GM12801 (cell line): ENCODE results near the gene RBP4.

Experiments
- TF ChIP-seq, protein P1 (sequence below): IDR thresholded peaks from one replicate; pipeline ENCODE4 v1.5.1; 2011; ENCODE audit warnings: control low read depth; ENCODE audit not compliant: insufficient read length; ENCODE audit errors: extremely low read depth

Gene RBP4

DNA sequence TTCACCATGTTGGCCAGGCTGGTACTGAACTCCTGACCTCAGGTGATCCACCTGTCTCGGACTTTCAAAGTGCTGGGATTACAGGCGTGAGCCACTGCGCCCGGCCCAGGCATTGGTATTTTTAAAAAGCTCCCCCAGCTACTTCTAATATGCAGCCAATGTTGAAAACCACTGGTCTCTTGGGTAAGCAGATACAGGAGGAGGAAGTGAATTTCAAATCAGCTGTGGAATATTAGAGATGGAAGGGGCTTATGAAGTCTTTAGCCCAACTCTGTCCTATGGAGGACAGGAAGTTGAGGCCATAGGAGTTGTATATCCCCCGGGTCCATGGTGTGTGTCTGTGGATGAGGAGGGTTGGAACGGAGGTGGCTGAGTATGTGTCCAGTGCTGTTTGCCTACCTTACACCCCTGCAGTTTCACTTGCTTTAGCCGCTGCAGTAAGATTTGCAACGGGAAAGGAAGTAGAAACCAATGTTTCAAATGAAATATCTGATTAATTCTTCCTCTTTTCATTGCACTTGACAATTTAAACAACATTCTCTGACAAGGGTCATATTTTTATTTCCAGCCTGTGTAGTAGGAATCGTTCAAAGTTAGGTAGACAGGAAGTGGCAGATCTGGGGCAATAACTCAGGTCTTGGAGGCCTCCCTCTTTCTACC is 14.7 kb upstream of the RBP4 start:
- TF ChIP-seq, protein P1, sequence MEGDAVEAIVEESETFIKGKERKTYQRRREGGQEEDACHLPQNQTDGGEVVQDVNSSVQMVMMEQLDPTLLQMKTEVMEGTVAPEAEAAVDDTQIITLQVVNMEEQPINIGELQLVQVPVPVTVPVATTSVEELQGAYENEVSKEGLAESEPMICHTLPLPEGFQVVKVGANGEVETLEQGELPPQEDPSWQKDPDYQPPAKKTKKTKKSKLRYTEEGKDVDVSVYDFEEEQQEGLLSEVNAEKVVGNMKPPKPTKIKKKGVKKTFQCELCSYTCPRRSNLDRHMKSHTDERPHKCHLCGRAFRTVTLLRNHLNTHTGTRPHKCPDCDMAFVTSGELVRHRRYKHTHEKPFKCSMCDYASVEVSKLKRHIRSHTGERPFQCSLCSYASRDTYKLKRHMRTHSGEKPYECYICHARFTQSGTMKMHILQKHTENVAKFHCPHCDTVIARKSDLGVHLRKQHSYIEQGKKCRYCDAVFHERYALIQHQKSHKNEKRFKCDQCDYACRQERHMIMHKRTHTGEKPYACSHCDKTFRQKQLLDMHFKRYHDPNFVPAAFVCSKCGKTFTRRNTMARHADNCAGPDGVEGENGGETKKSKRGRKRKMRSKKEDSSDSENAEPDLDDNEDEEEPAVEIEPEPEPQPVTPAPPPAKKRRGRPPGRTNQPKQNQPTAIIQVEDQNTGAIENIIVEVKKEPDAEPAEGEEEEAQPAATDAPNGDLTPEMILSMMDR = no peak

DNA sequence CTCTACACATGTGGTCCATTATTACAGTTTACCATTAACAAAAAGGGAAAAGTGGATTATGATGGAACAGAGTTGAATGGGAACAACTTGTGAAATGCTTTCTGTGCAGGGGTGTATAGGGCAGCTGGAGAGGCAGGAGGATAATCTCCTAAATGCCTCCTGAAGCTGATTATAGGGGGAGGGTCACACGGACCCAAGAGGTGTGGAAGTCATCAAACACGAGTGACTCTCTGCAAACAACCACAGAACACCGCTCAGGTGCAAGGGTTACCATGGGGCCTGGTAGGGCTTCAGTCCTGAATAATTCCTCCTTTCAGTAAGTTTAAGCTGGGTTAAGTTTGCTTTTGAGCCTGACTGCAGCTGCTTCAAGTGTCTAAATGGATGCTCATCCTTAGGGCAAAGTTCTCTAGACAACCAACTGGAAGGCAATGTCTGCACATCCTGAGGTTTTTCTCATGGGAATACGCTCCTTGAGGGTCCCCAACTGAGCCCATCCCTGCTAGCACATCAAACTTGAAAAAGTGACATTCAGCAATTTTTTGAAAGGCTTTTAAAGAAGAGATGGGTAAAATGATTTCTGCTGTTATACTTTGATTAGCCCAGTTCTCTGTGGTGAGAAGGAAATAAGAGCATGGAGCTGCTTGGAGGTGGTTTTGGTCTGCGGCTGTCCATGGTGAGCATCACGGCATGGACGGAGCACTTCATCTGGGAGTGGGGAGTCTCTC is 13.2 kb upstream of the RBP4 start:
- TF ChIP-seq, protein P1 = no peak

DNA sequence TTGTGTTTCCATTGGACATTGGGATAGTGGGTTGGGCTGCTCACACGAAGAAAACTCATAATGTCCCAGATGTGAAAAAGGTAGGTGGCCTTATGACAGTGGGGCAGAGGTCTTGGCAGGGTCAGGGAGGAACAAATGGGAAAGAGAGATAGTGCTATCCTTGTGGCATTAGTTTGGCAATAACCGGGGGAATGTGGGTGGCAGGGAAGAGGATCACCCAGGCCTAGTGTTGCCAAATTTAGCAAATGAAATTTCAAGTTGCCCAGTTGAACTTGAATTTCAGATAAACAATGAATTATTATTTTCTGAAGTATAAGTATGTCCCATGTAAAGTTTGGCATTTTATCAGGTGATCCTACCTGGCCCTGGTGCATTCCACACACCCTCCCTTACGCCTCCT is 12.1 kb upstream of the RBP4 start:
- TF ChIP-seq, protein P1 = no peak

DNA sequence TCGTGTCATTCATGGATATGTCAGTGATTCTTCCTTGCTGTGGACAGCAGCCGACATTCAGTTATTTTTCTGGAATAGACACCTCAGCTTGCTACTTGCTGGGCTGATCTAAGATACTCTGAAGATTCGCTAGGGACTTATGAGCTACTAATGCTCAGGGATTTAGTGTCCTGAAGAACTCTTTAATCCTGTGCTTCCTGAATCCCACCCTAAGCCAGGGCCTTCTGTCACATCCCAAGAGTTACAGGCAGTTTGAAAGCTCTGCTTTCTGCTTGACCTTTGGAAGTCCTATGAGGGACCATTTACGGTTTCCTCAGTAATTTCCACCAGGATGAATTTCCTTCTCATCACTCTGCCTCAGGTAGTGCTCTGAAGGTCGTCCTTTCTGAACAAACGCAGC is 11.3 kb upstream of the RBP4 start, which contains the start of gene PDE6C:
PDE6C (plus strand) TSS at position 227 of the 400 bp plus-strand sequence. CDS start 189 bp downstream, outside the sequence.
- TF ChIP-seq, protein P1 = no peak

DNA sequence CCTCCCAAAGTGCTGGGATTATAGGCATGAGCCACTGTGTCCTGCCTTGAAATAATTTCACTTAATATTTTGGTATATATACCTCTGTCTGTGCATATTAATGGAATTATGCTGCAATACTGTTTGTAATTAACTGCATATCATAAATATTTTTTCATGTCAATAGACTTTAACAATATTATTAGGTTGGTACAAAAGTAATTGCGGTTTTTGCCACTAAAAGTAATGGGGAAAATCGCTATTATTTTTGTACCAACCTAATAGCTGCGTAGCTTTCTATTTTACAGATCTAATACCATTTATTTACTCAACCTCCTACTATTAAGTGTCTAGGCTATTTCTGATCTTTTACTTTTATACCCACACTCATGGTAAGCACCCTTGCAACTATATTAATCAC is 7.4 kb upstream of the RBP4 start:
- TF ChIP-seq, protein P1 = no peak

DNA sequence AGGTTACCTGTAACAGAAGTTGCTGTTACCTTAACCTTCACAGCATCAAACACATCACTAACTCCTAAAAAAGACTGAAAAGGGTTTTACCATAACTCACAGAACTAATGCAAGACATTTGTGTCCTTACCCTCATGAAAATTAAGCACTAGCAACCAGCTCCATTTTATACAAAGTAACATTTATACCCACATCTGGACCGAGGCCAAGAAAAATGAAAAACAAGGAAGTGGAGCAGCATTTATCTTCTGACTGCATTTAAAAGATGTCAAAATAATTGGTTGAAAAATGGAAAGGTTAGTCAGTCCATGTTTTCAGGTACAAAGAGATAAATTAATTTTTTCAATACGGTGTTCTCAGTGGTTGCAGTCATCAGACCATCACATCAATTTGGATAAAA is 3.1 kb upstream of the RBP4 start:
- TF ChIP-seq, protein P1 = no peak

DNA sequence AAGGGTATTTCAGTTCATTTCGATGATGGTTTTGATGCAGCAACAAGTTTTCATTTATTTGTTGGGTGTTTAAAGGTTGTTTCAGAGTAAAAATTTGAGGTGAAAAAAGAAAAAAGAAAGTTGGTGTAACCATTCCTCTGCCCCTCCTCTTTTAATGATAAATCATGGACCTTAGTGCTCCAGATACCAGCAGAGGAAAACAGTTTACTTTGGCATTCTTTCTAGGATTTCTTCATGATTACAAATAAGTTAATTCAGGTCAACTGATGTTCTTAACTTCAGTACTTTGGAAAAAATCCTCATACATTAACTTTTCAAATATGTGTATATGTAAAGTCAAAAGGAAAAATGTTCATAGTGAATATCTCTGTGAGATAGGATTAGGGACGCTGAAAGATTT is 2.0 kb upstream of the RBP4 start:
- TF ChIP-seq, protein P1 = no peak
